ENCODE results near the gene SCD.
A peak's percentile ranks its signal among the peaks of the same experiment; 100 is the strongest.
"Not testable (repeated sequence)": the region's sequence is repeated elsewhere in the genome, so short reads cannot be mapped to it uniquely, and the experiment has no call there.

Gene SCD

GRCh38 chr10:100371482-100372027 is 24.5 kb downstream of the SCD start:
- POLR2A ChIA-PET = interaction anchor here (1.1 to 1.7 kb wide), 4 partner anchors 12 to 29 kb away, joined by 4 to 45 read pairs (median 6); partner anchors contain the start of gene SCD
- TF ChIP-seq LEF1 (IDR thresholded peaks at IDR 0.05; ENCODE audit: borderline replicate concordance) (no peak), ELF4 (IDR thresholded peaks at IDR 0.05) (no peak), SUZ12 (IDR thresholded peaks at IDR 0.05) (no peak), HDGF (IDR thresholded peaks at IDR 0.05; ENCODE audit: borderline replicate concordance) (no peak), TARDBP (IDR thresholded peaks at IDR 0.05) (no peak), ZNF384 (IDR thresholded peaks at IDR 0.05) (no peak), NFRKB (IDR thresholded peaks at IDR 0.05) (no peak)

DNA sequence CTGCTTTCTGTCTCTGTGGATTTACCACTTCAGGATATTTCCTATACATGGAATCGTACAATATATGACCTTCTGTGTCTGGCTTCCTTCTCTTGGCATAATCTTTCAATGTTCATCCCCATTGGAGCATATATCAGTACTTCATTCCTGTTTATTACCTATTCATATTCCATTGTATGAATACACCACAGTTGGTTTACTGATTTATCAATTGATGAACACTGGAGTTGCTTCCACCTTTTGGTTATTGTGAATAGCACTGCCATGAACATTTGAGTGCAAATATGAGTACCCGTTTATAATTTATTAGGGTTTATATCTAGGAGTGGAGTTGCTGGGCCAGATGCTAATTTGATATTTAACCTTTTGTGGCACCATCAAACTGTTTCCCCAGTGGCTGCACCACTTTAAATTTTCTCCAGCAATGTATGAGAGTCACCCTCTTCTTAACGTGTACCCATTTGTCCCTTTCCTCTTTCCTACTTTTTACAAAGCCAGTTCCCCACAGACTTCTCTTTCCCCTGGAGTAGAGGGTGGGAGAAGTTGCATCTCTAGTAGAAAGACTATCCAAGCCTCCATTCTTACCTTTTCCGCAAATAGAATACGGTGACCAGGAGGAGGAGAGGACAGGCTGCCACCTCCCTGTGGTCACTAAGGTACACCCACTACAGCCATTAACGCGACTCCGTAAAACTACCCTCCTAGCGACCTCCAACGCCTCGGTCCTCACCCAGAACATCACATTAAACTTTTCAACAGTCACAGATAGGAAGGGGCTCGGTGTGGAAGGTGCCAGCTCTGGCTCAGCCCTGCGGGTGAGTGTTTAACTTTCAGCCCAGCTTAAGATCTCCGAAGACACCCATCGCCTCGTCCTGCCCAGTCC is 25.6 kb downstream of the SCD start:
- CTCF ChIA-PET = interaction anchor here (0.6 to 0.9 kb wide), 2 partner anchors 58 to 723 kb away, joined by 4 to 5 read pairs; no protein-coding TSS in a partner anchor
- POLR2A ChIA-PET = interaction anchor here (0.9 to 3.1 kb wide), 19 partner anchors 7 to 86 kb away, joined by 3 to 128 read pairs (median 4); partner anchors contain the start of genes BLOC1S2 and SCD
- DNase-seq (ENCODE audit: extremely low spot score) = no peak
- no peak for TF ChIP-seq ELF4 (IDR thresholded peaks at IDR 0.05)
- TF ChIP-seq FOXA1 (IDR thresholded peaks at IDR 0.05) = no peak
- no peak for TF ChIP-seq NFRKB (IDR thresholded peaks at IDR 0.05)
- TF ChIP-seq FOXM1 (IDR thresholded peaks at IDR 0.05; ENCODE audit: borderline replicate concordance) = no peak
- TF ChIP-seq PKNOX1 (IDR thresholded peaks at IDR 0.05) = no peak
- no peak for TF ChIP-seq CTBP1 (IDR thresholded peaks at IDR 0.05; ENCODE audit: borderline replicate concordance)
- TF ChIP-seq TARDBP (IDR thresholded peaks at IDR 0.05) = no peak
- TF ChIP-seq LEF1 (IDR thresholded peaks at IDR 0.05; ENCODE audit: borderline replicate concordance) = no peak
- TF ChIP-seq SP1 (IDR thresholded peaks at IDR 0.05) = no peak
- no peak for TF ChIP-seq SUZ12 (IDR thresholded peaks at IDR 0.05)
- TF ChIP-seq ZNF384 (IDR thresholded peaks at IDR 0.05) = no peak
- TF ChIP-seq L3MBTL2 (conservative IDR thresholded peaks at IDR 0.05) = no peak

More at GRCh38 chr10:100371482-100372027, 24.5 kb downstream of the SCD start:
- CTCF ChIA-PET = interaction anchor here (0.7 to 1.5 kb wide), 2 partner anchors 12 to 23 kb away, joined by 3 to 4 read pairs; no protein-coding TSS in a partner anchor
- no peak for DNase-seq (ENCODE audit: extremely low spot score)

DNA sequence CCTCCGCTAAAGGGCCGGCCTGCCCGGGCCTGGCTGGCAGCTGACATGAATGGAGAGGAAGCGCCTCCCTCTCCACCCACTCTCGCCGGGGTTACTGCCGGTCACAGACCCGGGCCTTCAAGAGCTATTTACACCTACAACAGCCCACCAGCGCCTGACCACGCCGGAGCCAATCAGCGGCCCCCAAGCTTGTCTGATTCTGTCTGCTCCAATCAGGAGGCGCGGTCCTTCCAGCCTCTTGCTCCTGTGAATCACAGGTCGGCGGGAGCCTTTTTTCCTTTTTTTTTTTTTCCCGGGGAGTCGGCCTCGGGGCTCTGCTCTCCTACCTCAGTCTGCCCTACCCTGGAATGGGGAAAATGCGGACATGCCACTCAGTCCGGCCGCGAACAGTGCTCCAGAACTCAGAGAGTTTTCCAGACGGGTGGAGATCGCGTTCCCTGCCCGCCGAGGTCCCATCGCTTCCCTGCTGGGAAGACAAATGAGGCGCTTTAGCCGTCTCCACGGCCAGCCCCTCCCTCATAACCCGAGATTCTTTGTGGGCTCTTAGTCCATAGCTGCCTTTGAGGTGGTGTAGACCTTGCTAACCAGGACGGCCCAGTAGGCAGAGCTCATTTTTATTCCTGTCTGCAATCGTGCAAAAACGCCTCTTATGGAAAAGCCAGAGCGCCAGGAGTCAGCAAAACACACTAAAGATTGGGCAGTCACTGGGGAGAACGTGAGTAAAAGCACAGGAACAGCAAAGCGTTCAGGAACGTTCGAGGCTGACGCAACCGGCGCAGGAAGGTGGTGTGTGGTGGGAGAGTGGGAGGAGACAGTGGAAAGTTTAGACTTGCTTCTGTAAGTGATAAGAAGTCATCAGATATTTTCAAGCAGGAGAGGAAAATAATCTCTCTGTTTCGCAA is 26.5 kb downstream of the SCD start:
- peak; percentile 95 for DNase-seq (ENCODE audit: extremely low spot score)
- TF ChIP-seq FOXA1 (IDR thresholded peaks at IDR 0.05) (no peak), FOXM1 (IDR thresholded peaks at IDR 0.05; ENCODE audit: borderline replicate concordance) (no peak), LEF1 (IDR thresholded peaks at IDR 0.05; ENCODE audit: borderline replicate concordance) (no peak), L3MBTL2 (conservative IDR thresholded peaks at IDR 0.05) (peak; percentile 51; the same call in 1 of the 2 replicates), SP1 (IDR thresholded peaks at IDR 0.05) (no peak), PKNOX1 (IDR thresholded peaks at IDR 0.05) (peak; percentile 70), ZNF384 (IDR thresholded peaks at IDR 0.05) (peak; percentile 98)
- CTCF ChIA-PET = interaction anchor here (0.5 to 0.9 kb wide), 4 partner anchors 37 to 722 kb away, joined by 3 to 5 read pairs (median 4); no protein-coding TSS in a partner anchor
- POLR2A ChIA-PET = interaction anchor here (0.6 to 3.1 kb wide), 30 partner anchors 8 to 508 kb away, joined by 3 to 128 read pairs (median 4); partner anchors contain the start of genes BLOC1S2 and SCD

GRCh38 chr10:100374200-100374655 is 27.2 kb downstream of the SCD start:
- POLR2A ChIA-PET = interaction anchor here (0.9 to 3.1 kb wide), 25 partner anchors 9 to 507 kb away, joined by 3 to 128 read pairs (median 4); partner anchors contain the start of genes BLOC1S2 and SCD
- CTCF ChIA-PET = interaction anchor here (0.5 to 0.7 kb wide), 2 partner anchors 37 to 126 kb away, joined by 3 to 4 read pairs; no protein-coding TSS in a partner anchor
- DNase-seq (ENCODE audit: extremely low spot score) = no peak

GRCh38 chr10:100374677-100375353 is 27.8 kb downstream of the SCD start:
- DNase-seq (ENCODE audit: extremely low spot score); CTCF ChIA-PET: not testable (repeated sequence)
- POLR2A ChIA-PET = interaction anchor here (1.4 to 3.1 kb wide), 10 partner anchors 9 to 507 kb away, joined by 3 to 128 read pairs (median 5); partner anchors contain the start of gene SCD

More at GRCh38 chr10:100374200-100374655, 27.2 kb downstream of the SCD start:
- TF ChIP-seq PKNOX1 (IDR thresholded peaks at IDR 0.05) (no peak), LEF1 (IDR thresholded peaks at IDR 0.05; ENCODE audit: borderline replicate concordance) (no peak), HDGF (IDR thresholded peaks at IDR 0.05; ENCODE audit: borderline replicate concordance) (no peak), CTBP1 (IDR thresholded peaks at IDR 0.05; ENCODE audit: borderline replicate concordance) (no peak), FOXK2 (IDR thresholded peaks at IDR 0.05) (no peak)

DNA sequence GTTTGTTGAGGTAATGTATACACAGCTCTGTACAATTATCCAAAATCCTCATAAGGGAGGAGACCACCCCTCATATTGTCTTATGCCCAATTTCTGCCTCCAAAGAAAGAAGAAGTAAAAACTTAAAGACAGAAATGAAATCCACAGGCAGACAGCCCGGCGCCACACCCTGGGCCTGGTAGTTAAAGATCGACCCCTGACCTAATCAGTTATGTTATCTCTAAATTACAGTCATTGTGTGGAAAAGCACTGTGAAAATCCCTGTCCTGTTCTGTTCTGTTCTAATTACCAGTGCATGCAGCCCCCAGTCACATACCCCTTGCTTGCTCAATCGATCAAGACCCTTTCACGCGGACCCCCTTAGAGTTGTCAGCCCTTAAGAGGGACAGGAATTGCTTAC is 29.6 kb downstream of the SCD start:
- DNase-seq (ENCODE audit: extremely low spot score); CTCF ChIA-PET: not testable (repeated sequence)
- POLR2A ChIA-PET = interaction anchor here (1.1 kb wide), 1 partner anchor 30 kb away, joined by 3 read pairs; the partner anchor contains the start of gene SCD
